Upper lobe of right lung (tissue), 1 donor: ENCODE data around the gene EIF3J. TPM values are rescaled to one million over a fixed set of nuclear protein-coding genes. Genes with fewer than 3 reads are reported as not detected.

Experiments used
- ATAC-seq: fragments of 200-7000 bp; cut with Tn5 transposase; one replicate; pipeline ENCODE4 v1.9.1; 2020; ENCODE audit warnings: mild to moderate bottlenecking, moderate library complexity
- DNase-seq: peaks from one replicate; pipeline ENCODE4 v3.0.0-alpha.2; 2020
- H3K27ac ChIP-seq: fragments of 200-600 bp; one replicate; pipeline ENCODE4 v1.8.0; 2022
- H3K27me3 ChIP-seq: fragments of 200-600 bp; one replicate; pipeline ENCODE4 v1.8.0; 2022; ENCODE audit warnings: mild to moderate bottlenecking
- H3K36me3 ChIP-seq: fragments of 200-600 bp; one replicate; pipeline ENCODE4 v1.8.0; 2022
- H3K4me1 ChIP-seq: fragments of 200-600 bp; one replicate; pipeline ENCODE4 v1.8.0; 2022
- H3K4me3 ChIP-seq: fragments of 200-600 bp; one replicate; pipeline ENCODE4 v1.8.0; 2022; ENCODE audit warnings: mild to moderate bottlenecking
- H3K9me3 ChIP-seq: fragments of 200-600 bp; one replicate; pipeline ENCODE4 v1.8.0; 2022
- CTCF ChIP-seq: fragments of 200-600 bp; IDR thresholded peaks from one replicate; pipeline ENCODE4 v1.8.0; 2022; ENCODE audit warnings: antibody characterized with exemption
- intact Hi-C: fragments of 100-400 bp; cut with DNase I; formaldehyde crosslinking; loops from one replicate; pipeline ENCODE4 v1.11.0; 2022
- total RNA-seq: library from RNA; stranded (reverse); fragmentation: NEBNext Ultra II Directional; extraction: Animal tissue kit (Norgen Biotek cat#: 25700); gene quantifications from one replicate; pipeline ENCODE4 v1.2.1, GENCODE V29; 2021
- donor health status: DM: no; HTN: yes; CAD: no; lungs with severe emphysema.

The EIF3J gene
- total RNA-seq, 1 donor from 2014 or later: 52.9 TPM

- intact Hi-C loops: no loop called here
- Histone ChIP-seq H3K9me3 (no peaks in the 10 kb centered on the region), H3K4me1 (no peaks in the 10 kb centered on the region), H3K36me3 (peaks cover 89% of the 10 kb centered on the region), H3K27me3 (no peaks in the 10 kb centered on the region), H3K4me3 (no peak overlapping the region), H3K27ac (no peak overlapping the region)
- DNase-seq: no peak
- TF ChIP-seq CTCF: no peak
- ATAC-seq: no peak
These were observed 61.1 kb downstream of the EIF3J start for GRCh38 chr15:44598066-44598465.

DNA sequence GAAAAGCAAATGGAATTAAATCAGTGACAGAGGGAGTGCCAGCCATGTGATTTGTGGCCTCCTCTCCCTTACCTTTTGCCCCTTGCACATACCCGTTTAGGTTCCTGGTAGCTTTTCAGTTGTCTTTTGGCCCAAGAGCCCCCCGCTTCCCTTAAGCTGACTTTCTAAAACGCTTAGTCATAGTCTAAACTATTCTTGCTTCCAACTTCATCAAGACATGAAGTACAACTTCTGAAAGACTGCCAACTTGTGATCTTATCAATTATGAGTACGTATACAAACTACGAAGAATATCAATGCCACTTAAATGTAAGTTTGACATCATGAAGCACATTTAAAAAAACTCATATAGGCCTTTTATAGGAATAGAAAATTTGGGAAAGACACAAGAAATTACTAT is 61.9 kb downstream of the EIF3J start:
- intact Hi-C loops: no loop called here
- no peak for DNase-seq
- H3K9me3 ChIP-seq: no peaks in the 10 kb centered on the region
- no peak overlapping the region for H3K4me3 ChIP-seq
- ATAC-seq: no peak
- H3K4me1 ChIP-seq: no peaks in the 10 kb centered on the region
- no peaks in the 10 kb centered on the region for H3K27me3 ChIP-seq
- no peak overlapping the region for H3K27ac ChIP-seq
- TF ChIP-seq CTCF: no peak
- H3K36me3 ChIP-seq: peaks cover 89% of the 10 kb centered on the region

GRCh38 chr15:44603126-44603525 is 66.2 kb downstream of the EIF3J start:
- H3K9me3 ChIP-seq: no peaks in the 10 kb centered on the region
- no peak for TF ChIP-seq CTCF
- H3K4me3 ChIP-seq: no peak overlapping the region
- H3K36me3 ChIP-seq: peaks cover 89% of the 10 kb centered on the region
- H3K27me3 ChIP-seq: no peaks in the 10 kb centered on the region
- intact Hi-C loops: no loop called here
- no peak for ATAC-seq
- no peak overlapping the region for H3K27ac ChIP-seq
- no peaks in the 10 kb centered on the region for H3K4me1 ChIP-seq
- no peak for DNase-seq

DNA sequence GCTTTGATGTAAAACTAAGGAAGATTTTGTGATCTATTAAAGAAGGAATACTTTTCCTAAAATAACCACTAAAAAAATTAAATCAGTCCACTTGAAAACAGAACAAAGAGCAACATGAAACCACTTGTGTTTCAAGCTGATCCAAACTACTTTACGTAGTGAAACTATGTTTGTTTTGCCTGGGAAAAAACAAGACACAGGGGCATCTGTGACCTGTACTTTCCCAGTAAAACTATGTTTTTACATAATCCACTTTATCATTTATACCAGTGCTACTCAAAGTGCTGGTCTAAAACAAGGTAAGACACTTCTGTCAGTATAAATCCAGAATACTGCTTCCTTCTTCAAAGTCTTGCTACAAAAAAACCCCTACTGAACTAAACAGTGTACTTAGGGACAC is 69.8 kb downstream of the EIF3J start:
- Histone ChIP-seq H3K27me3 (no peaks in the 10 kb centered on the region), H3K36me3 (peaks cover 80% of the 10 kb centered on the region), H3K9me3 (no peaks in the 10 kb centered on the region), H3K4me3 (no peak overlapping the region), H3K4me1 (no peaks in the 10 kb centered on the region), H3K27ac (no peak overlapping the region)
- DNase-seq: no peak
- intact Hi-C loops: no loop called here
- ATAC-seq: no peak
- no peak for TF ChIP-seq CTCF

Other genes starting within 250 kb of the EIF3J start
- 77.7 TPM for gene GOLM2, start 248.4 kb upstream of the EIF3J start, total RNA-seq
- gene CTDSPL2, start 109.5 kb upstream of the EIF3J start, total RNA-seq: 34.1 TPM
- 97.6 TPM for gene SPG11, start 126.5 kb downstream of the EIF3J start, total RNA-seq
- 3.7 TPM for gene PATL2, start 174.2 kb downstream of the EIF3J start, total RNA-seq
- gene B2M, start 174.4 kb downstream of the EIF3J start, total RNA-seq: 4,033 TPM
- gene TRIM69, start 199.4 kb downstream of the EIF3J start, total RNA-seq: 25.4 TPM